GM23338 (cell line): ENCODE data around the gene SCG2. TPM values are rescaled to one million over a fixed set of nuclear protein-coding genes. Genes with fewer than 3 reads are reported as not detected.

Experiments used
- ATAC-seq: fragments of 200-7000 bp; cut with Tn5 transposase; 3 replicates; pipeline ENCODE4 v1.9.1; 2020
- DNase-seq: peaks from one replicate; pipeline ENCODE4 v3.0.0-alpha.2; 2015; ENCODE audit warnings: low spot score
- H2AFZ ChIP-seq: fragments of 200-600 bp; sonication (generic); 2 replicates; pipeline ENCODE4 v1.8.0; 2016; ENCODE audit warnings: antibody characterized with exemption, mild to moderate bottlenecking, moderate library complexity
- H3F3A ChIP-seq: fragments of 200-600 bp; sonication (generic); replicated peaks from 2 replicates; pipeline ENCODE4 v1.8.0; 2017; ENCODE audit warnings: antibody characterized with exemption, mixed run types, low read depth
- H3K27ac ChIP-seq: fragments of 200-600 bp; sonication (generic); 2 replicates; pipeline ENCODE4 v1.6.1; 2016; ENCODE audit warnings: low read depth
- H3K27me3 ChIP-seq: fragments of 200-600 bp; sonication (generic); 2 replicates; pipeline ENCODE4 v1.8.0; 2016; ENCODE audit warnings: mild to moderate bottlenecking, mixed run types, moderate library complexity; ENCODE audit not compliant: insufficient read depth
- H3K36me3 ChIP-seq: fragments of 200-600 bp; sonication (generic); 2 replicates; pipeline ENCODE4 v1.8.0; 2016; ENCODE audit warnings: mild to moderate bottlenecking; ENCODE audit not compliant: insufficient read depth
- H3K4me1 ChIP-seq: fragments of 200-600 bp; sonication (generic); 2 replicates; pipeline ENCODE4 v1.8.0; 2016; ENCODE audit warnings: mild to moderate bottlenecking, moderate library complexity; ENCODE audit not compliant: insufficient read depth
- H3K4me2 ChIP-seq: fragments of 200-600 bp; sonication (generic); 2 replicates; pipeline ENCODE4 v1.7.1; 2017; ENCODE audit warnings: mixed run types
- H3K4me3 ChIP-seq: fragments of 200-600 bp; sonication (generic); 2 replicates; pipeline ENCODE4 v1.6.1; 2016; ENCODE audit warnings: mixed run types
- H3K79me2 ChIP-seq: fragments of 200-600 bp; sonication (generic); replicated peaks from 2 replicates; pipeline ENCODE4 v1.8.0; 2017; ENCODE audit warnings: mild to moderate bottlenecking; ENCODE audit not compliant: insufficient read depth
- H3K9me2 ChIP-seq: fragments of 200-600 bp; sonication (generic); 2 replicates; pipeline ENCODE4 v1.8.0; 2017; ENCODE audit not compliant: insufficient read depth
- H4K20me1 ChIP-seq: fragments of 200-600 bp; sonication (generic); replicated peaks from 2 replicates; pipeline ENCODE4 v1.8.0; 2017; ENCODE audit warnings: mild to moderate bottlenecking; ENCODE audit not compliant: insufficient read depth
- H3K27ac Mint-ChIP-seq: 2 replicates; pipeline ENCODE4 v1.8.0; 2020; ENCODE audit warnings: inconsistent platforms, mild to moderate bottlenecking, moderate library complexity, mixed read lengths
- H3K27me3 Mint-ChIP-seq: 3 replicates; pipeline ENCODE4 v1.8.0; 2022; ENCODE audit warnings: low read depth, mild to moderate bottlenecking, moderate library complexity, mixed read lengths, inconsistent platforms; ENCODE audit not compliant: insufficient read depth, poor library complexity
- H3K36me3 Mint-ChIP-seq: 3 replicates; pipeline ENCODE4 v1.8.0; 2021; ENCODE audit warnings: low read depth, mild to moderate bottlenecking, inconsistent platforms, moderate library complexity, mixed read lengths
- H3K4me1 Mint-ChIP-seq: 3 replicates; pipeline ENCODE4 v1.8.0; 2020; ENCODE audit warnings: mild to moderate bottlenecking, inconsistent platforms, mixed read lengths
- H3K4me3 Mint-ChIP-seq: 3 replicates; pipeline ENCODE4 v1.8.0; 2021; ENCODE audit warnings: moderate library complexity, mild to moderate bottlenecking, inconsistent platforms, mixed read lengths
- H3K9me3 Mint-ChIP-seq: 3 replicates; pipeline ENCODE4 v1.8.0; 2020; ENCODE audit warnings: moderate library complexity, mild to moderate bottlenecking, inconsistent platforms, mixed read lengths
- CREB1 ChIP-seq: fragments of 250-450 bp; sonication (Bioruptor Pico); IDR thresholded peaks from 2 replicates; pipeline ENCODE4 v1.5.0; 2020; ENCODE audit warnings: low read depth, mild to moderate bottlenecking, moderate library complexity
- EZH2phosphoT487 ChIP-seq: fragments of 200-600 bp; sonication (generic); IDR thresholded peaks from one replicate; pipeline ENCODE4 v1.8.1; 2018; ENCODE audit warnings: antibody characterized with exemption; ENCODE audit not compliant: unreplicated experiment
- JUNB ChIP-seq: IDR thresholded peaks from one replicate; pipeline ENCODE4 v1.6.1; 2016; ENCODE audit warnings: antibody characterized with exemption; ENCODE audit not compliant: unreplicated experiment
- POLR2AphosphoS5 ChIP-seq: IDR thresholded peaks from 2 replicates; pipeline ENCODE4 v1.6.1; 2016; ENCODE audit warnings: antibody characterized with exemption, low read depth
- REST ChIP-seq: IDR thresholded peaks from one replicate; pipeline ENCODE4 v1.6.1; 2018; ENCODE audit warnings: antibody characterized with exemption; ENCODE audit not compliant: unreplicated experiment
- STAT1 ChIP-seq: IDR thresholded peaks from one replicate; pipeline ENCODE4 v1.6.1; 2016; ENCODE audit warnings: antibody characterized with exemption; ENCODE audit not compliant: unreplicated experiment
- ZNF114 ChIP-seq: fragments of 250-450 bp; sonication (Bioruptor Pico); IDR thresholded peaks from 2 replicates; pipeline ENCODE4 v1.5.0; 2020; ENCODE audit warnings: mild to moderate bottlenecking, moderate library complexity
- ZNF331 ChIP-seq: fragments of 250-450 bp; sonication (Bioruptor Pico); IDR thresholded peaks from 2 replicates; pipeline ENCODE4 v1.5.0; 2020; ENCODE audit warnings: low read depth, mild to moderate bottlenecking, moderate library complexity
- ZNF462 ChIP-seq: fragments of 250-450 bp; sonication (Bioruptor Pico); IDR thresholded peaks from 2 replicates; pipeline ENCODE4 v1.5.0; 2020; ENCODE audit warnings: mild to moderate bottlenecking, moderate library complexity
- polyA plus RNA-seq: library from polyadenylated mRNA; unstranded; fragments of >200 nt; fragmentation: Nextera tagmentation; extraction: Ambion mirVana; gene quantifications from 2 replicates; pipeline ENCODE4 v1.2.1, GENCODE V29; 2016
- total RNA-seq: library from RNA; depleted of rRNA; stranded (reverse); fragments of >200 nt; shearing (Covaris generic); gene quantifications from 2 replicates; pipeline ENCODE4 v1.2.3, GENCODE V29; 2014

Gene SCG2
- total and polyA plus RNA-seq, 2 experiments from 2014 or later: 0.18 to 0.31 TPM

GRCh38 chr2:223613017-223613950, 11.1 kb upstream of the SCG2 start:
- peak overlapping the region; percentile 7; the same call in 1 of the 2 replicates for H2AFZ ChIP-seq
- peaks cover 72% of the 10 kb centered on the region for H3K27me3 ChIP-seq
- ATAC-seq: peak; percentile 92
- H4K20me1 ChIP-seq: peaks cover 13% of the 10 kb centered on the region; the same call in 1 of the 2 replicates
- DNase-seq: peak; percentile 82
- no peaks in the 10 kb centered on the region; the same call in 1 of the 2 replicates for H3F3A ChIP-seq
- Mint-ChIP-seq H3K9me3 (no peaks in the 10 kb centered on the region), H3K4me3 (peak overlapping the region; percentile 68), H3K36me3 (no peaks in the 10 kb centered on the region), H3K27me3 (peaks cover 73% of the 10 kb centered on the region), H3K4me1 (peaks cover 25% of the 10 kb centered on the region), H3K27ac (no peak overlapping the region)
- H3K4me3 ChIP-seq: peak overlapping the region; percentile 45
- no peaks in the 10 kb centered on the region for H3K79me2 ChIP-seq
- H3K36me3 ChIP-seq: no peaks in the 10 kb centered on the region
- H3K4me2 ChIP-seq: peak overlapping the region; percentile 72
- H3K4me1 ChIP-seq: peaks cover 5% of the 10 kb centered on the region; the same call in 1 of the 2 replicates
- H3K27ac ChIP-seq: no peak overlapping the region
- H3K9me2 ChIP-seq: no peaks in the 10 kb centered on the region
- 0 out of 2 replicates have a peak, but pooled peaks have one; percentile 3 for TF ChIP-seq CREB1 (CRISPR knock-in tag)
- TF ChIP-seq ZNF331 (CRISPR knock-in tag): no peak

GRCh38 chr2:223612501-223612900, 10.3 kb upstream of the SCG2 start:
- Mint-ChIP-seq H3K27ac (no peak overlapping the region), H3K36me3 (no peaks in the 10 kb centered on the region), H3K9me3 (no peaks in the 10 kb centered on the region), H3K27me3 (peaks cover 65% of the 10 kb centered on the region), H3K4me3 (peak overlapping the region; percentile 68), H3K4me1 (peaks cover 19% of the 10 kb centered on the region)
- H3K27ac ChIP-seq: no peak overlapping the region
- H3K4me2 ChIP-seq: peak overlapping the region; percentile 72
- no peaks in the 10 kb centered on the region for H3K9me2 ChIP-seq
- H3K4me1 ChIP-seq: peaks cover 3% of the 10 kb centered on the region; the same call in 1 of the 2 replicates
- peak overlapping the region; percentile 45 for H3K4me3 ChIP-seq
- H2AFZ ChIP-seq: no peak overlapping the region
- no peaks in the 10 kb centered on the region for H3K79me2 ChIP-seq
- no peak for DNase-seq
- ATAC-seq: no peak
- H3K27me3 ChIP-seq: peaks cover 67% of the 10 kb centered on the region
- H3F3A ChIP-seq: no peaks in the 10 kb centered on the region; the same call in 1 of the 2 replicates
- peaks cover 12% of the 10 kb centered on the region; the same call in 1 of the 2 replicates for H4K20me1 ChIP-seq
- H3K36me3 ChIP-seq: no peaks in the 10 kb centered on the region
- TF ChIP-seq STAT1 (no peak), CREB1 (CRISPR knock-in tag) (no peak), ZNF331 (CRISPR knock-in tag) (no peak), ZNF462 (no peak), POLR2AphosphoS5 (no peak), JUNB (no peak), EZH2phosphoT487 (no peak), ZNF114 (CRISPR knock-in tag) (no peak), REST (no peak)
